ENCODE data around the gene GFAP. TPM values are rescaled to one million over a fixed set of nuclear protein-coding genes. Genes with fewer than 3 reads are reported as not detected.

GFAP gene
- polyA plus RNA-seq, 3 donors = 1.3 to 8.3 (median 3.4) TPM

GRCh38 chr17:44906010-44906646 lies 9.2 kb downstream of the GFAP start:
- WGBS, 3 donors = 67 to 84% (median 69%) methylated on average over 10 of the region's 10 CpGs
- no peak overlapping the region for H3K27ac ChIP-seq (ENCODE audit: low read depth, low read length)

DNA sequence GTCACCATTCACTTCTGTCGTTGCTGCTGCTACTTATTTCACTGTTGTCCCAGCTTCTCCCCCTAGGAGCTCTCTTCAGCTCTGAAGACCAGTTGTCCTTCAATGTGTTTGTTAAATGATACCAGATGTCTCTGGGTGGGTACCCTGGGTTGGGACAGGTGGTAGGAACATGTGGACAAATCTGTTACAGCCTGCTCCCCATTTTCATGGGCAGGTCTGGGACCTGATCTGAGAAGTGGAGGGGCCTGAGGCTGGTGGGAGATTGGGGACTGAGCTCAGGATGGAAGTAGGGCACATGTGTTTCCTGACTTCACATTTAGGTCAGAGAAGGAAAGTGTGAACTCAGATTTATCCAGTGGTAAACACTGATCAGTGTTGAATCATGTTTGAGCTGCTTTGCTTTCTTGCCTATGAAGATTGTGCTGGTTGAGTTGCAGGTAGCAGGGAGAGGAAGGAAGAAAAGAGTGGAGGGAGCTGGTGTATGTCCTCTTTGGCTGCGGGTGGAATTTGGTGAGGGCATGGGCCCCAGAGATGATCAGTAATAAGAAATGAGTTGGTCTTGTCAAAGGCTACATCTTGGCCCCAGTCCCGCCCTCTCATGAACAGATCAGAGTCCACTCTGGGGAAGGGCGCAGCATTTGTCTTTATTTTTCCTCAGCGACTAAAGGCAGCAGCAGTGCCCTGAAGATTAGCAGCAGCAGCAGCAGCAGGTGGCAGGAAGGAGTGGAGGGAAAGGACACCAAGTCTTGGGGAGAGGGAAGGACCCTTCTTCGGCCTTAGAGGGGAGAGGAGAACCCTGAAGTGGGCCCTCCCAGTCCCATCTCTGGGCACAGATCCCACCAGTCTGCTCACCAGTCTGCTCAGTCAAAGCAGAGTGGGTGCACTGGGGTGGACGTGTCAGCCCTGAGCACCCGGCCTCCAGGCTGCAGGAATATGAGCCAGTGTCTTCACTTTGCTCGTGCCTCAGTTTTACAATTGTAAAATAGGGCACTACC lies 10.0 kb downstream of the GFAP start:
- 78 to 88% (median 82%) methylated on average over 9 of the region's 9 CpGs for WGBS, 3 donors
- H3K27ac ChIP-seq (ENCODE audit: low read depth, low read length) = no peak overlapping the region

- H3K27ac ChIP-seq (ENCODE audit: low read depth, low read length) = no peak overlapping the region
- 95 to 96% (median 95%) methylated on average over 35 of the region's 35 CpGs for WGBS, 3 donors
These were observed 11.0 kb downstream of the GFAP start for GRCh38 chr17:44904001-44904984.

DNA sequence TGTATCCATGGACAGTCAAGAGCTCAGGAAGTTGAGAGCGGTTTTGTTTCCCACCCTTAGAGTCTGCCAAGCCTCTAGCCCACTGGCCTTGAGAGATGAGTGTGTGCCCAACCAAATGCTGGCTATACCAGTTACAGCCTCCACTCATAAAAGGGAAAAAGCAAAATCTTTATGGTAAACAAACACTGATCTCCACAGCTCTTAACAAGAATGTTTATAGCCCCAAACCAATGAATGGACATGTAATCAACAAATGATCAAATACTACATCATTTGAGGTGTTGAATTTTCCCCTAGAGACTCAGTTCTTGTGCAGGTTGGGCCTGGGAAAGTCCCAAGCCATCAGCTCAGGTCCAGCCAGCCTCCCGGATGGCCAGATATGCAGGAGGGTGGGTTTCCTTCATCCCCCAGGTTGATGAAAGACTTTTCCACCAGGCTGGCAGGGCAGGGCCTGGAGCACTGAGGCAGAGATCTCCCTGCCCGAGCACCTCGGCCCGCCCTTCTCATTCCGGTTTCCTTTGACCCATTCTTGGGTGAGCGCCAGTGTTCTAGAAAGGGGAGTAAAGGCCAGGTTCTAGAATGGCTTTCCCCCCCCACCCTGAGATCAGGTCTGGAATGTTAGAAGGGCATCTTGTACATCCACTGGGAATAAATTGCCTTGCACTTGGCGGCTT lies 12.2 kb downstream of the GFAP start:
- H3K27ac ChIP-seq (ENCODE audit: low read depth, low read length) = no peak overlapping the region
- WGBS, 3 donors = 59 to 67% (median 66%) methylated on average over 8 of the region's 8 CpGs

DNA sequence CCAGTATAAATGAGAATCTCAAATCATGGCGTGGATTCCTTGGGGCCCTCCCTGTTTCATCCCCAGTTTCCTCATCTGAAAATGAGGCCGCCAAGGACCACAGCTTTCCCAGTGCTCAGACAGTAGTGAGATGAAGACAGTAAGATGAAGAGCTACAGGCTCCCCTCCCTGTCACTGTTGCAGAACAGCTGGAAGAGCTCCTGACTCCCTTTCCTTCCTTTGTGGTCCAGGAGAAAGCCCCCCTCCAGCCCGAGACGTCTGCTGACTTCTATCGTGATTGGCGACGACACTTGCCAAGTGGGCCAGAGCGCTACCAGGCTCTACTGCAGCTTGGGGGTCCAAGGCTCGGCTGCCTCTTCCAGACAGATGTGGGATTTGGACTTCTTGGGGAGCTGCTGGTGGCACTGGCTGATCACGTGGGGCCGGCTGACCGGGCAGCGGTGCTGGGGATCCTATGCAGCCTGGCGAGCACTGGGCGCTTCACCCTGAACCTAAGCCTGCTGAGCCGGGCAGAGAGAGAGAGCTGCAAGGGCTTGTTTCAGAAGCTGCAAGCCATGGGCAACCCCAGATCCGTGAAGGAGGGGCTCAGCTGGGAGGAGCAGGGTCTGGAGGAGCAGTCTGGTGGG lies 13.1 kb downstream of the GFAP start:
- no peak overlapping the region for H3K27ac ChIP-seq (ENCODE audit: low read depth, low read length)
- WGBS, 3 donors = 81 to 87% (median 86%) methylated on average over 17 of the region's 17 CpGs

DNA sequence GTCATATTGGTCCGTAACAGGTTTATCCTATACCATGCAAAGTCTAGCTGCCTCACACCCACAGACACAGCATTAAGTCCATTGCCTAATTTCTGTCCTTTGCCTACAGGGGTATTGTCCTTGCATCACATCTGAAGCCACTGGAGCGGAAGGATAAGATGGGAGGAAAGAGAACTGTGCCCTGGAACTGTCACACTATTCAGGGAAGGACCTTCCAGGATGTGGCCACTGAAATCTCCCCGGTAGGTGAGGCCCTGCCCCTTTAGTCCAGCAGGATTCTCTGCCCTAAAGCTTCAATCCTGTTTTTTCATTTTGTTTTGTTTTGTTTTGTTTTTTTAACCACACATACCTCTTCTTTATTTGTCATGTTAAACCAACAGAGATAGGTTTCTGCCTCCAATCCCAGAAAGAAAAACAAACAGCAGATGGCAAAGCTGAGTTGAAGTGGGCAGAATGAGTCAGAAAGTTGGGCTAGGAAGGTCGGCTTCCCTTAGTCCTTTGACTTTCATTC lies 13.8 kb downstream of the GFAP start:
- 52 to 81% (median 61%) methylated on average over 4 of the region's 4 CpGs for WGBS, 3 donors
- no peak overlapping the region for H3K27ac ChIP-seq (ENCODE audit: low read depth, low read length)

- 16 to 26% (median 16%) methylated on average over 3 of the region's 3 CpGs for WGBS, 3 donors
- no peak overlapping the region for H3K27ac ChIP-seq (ENCODE audit: low read depth, low read length)
These were observed 14.4 kb downstream of the GFAP start for GRCh38 chr17:44900894-44901293.

DNA sequence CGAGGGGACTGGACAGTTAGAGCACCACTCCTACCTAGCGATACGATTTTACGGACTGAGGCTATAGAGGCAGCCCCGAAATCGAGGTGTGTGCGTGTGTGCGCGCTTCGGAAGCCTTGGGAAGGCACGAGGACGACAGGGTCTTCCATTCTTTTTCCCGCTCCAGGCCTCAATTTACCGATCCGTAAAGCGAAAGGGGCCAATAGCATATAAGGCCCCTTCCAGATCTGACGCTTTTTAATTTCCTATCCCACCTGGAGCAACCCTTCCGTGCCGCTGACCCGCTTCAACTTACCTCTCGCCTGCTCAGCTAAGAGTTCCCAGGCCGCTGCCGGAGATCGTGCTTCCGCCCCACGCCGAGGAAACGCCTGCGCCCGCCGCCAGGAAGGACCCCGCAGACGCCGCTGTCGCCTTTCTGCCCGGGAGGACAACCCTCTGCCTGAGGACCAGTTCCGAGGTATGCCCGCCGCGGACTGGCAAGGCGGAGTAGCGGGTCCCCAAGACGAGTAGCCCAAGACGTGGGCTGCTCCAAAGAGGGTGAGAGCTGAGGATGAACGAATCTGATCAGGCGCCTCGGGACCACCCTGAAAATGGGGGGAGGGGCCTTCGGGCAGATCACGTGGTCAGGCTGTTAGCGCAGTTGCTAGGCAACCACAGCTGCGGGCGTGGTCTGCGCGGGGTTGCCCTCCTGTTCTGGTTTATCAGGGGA lies 16.1 kb downstream of the GFAP start, which contains the start of gene EFTUD2:
EFTUD2 (minus strand) TSS at position 372 of the 709 bp plus-strand sequence. CDS start 4,924 bp downstream, outside the sequence.
- 0% methylated on average over 54 of the region's 54 CpGs for WGBS, 3 donors

DNA sequence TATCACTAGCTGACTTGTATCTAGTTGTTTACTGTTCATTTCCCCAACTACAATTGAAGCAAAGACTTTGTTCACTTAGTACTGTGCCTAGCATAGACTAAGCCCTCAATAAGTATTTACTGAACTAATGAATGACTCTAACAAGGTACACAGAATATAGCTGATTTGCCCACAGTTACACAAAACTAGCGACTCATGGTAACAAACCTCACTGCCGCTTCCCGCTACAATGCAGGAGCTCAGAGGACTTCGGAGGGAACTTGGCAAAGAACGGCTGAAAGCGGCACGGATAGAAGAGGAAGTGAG lies 16.6 kb downstream of the GFAP start:
- 0 to 1% (median 0%) methylated on average over 7 of the region's 7 CpGs for WGBS, 3 donors
- H3K27ac ChIP-seq (ENCODE audit: low read depth, low read length) = peak overlapping the region; percentile 36

More for the DNA sequence above, 16.1 kb downstream of the GFAP start, which contains the start of gene EFTUD2:
- peak within 1 kb of the TSS; percentile 36 for H3K27ac ChIP-seq (ENCODE audit: low read depth, low read length)

DNA sequence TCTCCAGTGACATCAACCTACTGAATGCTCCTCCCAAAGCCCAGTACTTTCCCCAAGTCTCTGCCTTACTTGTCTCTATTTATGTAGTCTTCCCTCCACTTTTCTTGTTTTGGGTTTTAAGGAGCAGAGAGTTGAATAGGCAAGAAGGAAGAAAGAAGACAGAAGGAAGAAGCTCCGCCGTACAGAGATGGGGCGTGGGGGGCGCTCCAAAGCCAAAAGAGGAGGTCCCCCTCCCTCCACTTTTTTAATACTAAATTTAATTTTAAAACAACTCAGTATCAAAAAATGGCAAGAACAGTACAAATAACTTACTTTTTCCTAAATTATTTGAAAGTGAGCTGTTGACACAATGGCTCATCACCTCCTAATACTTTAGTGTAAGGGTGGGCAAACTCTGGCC lies 20.7 kb downstream of the GFAP start:
- 85 to 97% (median 95%) methylated on average over 4 of the region's 4 CpGs for WGBS, 3 donors
- no peak overlapping the region for H3K27ac ChIP-seq (ENCODE audit: low read depth, low read length)

- H3K27ac ChIP-seq (ENCODE audit: low read depth, low read length) = no peak overlapping the region
These were observed 23.1 kb downstream of the GFAP start for GRCh38 chr17:44892250-44892649.

GRCh38 chr17:44889003-44889402 lies 26.3 kb downstream of the GFAP start:
- WGBS, 3 donors = 48 to 71% (median 68%) methylated on average over 7 of the region's 7 CpGs
- H3K27ac ChIP-seq (ENCODE audit: low read depth, low read length) = no peak overlapping the region

- 54 to 82% (median 54%) methylated on average over 10 of the region's 10 CpGs for WGBS, 3 donors
- H3K27ac ChIP-seq (ENCODE audit: low read depth, low read length) = no peak overlapping the region
These were observed 27.0 kb downstream of the GFAP start for GRCh38 chr17:44887971-44888954.

GRCh38 chr17:44887016-44887415 lies 28.3 kb downstream of the GFAP start:
- 78 to 87% (median 81%) methylated on average over 1 of the region's 1 CpG for WGBS, 3 donors
- no peak overlapping the region for H3K27ac ChIP-seq (ENCODE audit: low read depth, low read length)

DNA sequence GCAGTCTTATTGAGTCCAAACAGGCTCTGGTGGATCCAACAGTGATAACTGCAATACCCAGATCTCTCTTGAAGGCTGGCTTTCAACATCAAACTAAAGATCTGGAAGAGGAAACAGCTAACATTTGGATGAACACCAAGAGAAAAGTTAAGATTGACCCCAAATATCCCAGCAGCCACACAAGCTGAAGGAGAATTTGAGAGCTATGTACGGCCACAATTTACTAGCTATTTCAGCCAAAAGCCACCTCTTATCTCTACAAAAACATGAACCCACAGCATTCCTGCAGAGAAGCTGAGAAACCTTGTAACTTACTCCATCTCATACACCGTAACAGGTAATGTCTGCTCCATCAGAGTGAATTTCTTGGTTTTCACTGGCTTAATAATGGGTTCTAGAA lies 30.4 kb downstream of the GFAP start:
- WGBS, 3 donors = 92 to 97% (median 95%) methylated on average over 2 of the region's 2 CpGs
- H3K27ac ChIP-seq (ENCODE audit: low read depth, low read length) = no peak overlapping the region

DNA sequence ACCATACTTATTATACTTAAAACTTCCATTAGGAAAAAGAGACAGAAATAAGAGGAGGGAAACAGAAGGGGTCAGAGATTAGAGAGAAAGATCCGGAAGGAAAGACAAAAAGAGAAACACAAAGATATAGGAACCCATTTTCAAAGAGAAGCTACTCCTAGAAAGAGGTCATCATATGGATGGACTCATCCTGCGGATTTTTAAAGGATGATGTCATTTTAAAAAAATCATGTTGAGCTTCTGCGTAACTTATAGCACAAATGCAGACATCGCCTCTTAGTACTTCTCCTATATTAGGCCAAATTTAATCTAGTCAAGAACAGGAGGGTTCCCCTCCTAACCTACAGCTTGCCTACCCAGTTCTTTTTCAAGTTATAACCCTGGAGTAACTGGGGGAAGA lies 34.2 kb downstream of the GFAP start:
- H3K27ac ChIP-seq (ENCODE audit: low read depth, low read length) = no peak overlapping the region
- WGBS, 3 donors = 87 to 89% (median 87%) methylated on average over 4 of the region's 4 CpGs

Data from adipose tissue (tissue), 3 donors.